ENCODE measurements around the gene SCAPER.

DNA sequence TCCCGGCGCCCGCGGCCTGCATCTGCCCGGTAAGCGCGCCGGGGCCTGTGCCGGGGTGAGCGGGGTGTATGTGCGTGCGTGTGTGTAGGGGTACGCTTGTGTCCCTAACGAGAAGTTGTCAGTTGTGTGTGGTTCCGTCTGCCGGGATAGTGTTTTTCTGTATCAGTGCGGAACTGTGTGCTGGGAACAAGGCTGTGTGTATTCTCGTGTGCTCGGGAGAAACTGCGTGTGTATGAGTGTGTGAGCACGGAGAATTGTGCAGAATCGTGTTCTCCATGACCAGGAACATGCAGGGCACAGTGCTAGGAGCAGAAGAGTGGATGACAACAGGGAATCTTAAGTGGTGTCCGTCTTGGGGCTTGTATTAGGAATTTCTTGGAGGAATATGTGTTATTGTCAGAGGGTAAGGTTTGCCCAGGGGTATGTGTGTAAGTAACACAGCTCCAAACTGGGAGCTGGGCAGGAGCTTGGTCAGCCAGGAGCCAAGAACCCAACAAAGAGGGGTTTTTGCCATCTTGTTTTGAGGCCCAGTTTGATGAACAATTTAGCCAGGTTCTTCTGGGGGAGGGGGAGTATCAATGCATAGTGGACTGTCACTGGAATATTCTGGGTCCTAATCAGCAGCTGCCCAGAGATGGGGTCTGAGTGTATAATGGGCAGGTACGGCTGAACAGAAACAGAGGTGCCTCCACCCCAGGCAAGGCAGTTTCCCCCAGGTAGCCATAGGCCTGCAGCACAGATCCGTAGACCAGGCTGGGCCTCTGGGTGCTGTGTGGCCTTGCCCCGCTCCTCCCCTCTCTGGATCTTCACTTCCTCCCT is 566.4 kb downstream of the SCAPER start:
- TF ChIP-seq, protein P1, sequence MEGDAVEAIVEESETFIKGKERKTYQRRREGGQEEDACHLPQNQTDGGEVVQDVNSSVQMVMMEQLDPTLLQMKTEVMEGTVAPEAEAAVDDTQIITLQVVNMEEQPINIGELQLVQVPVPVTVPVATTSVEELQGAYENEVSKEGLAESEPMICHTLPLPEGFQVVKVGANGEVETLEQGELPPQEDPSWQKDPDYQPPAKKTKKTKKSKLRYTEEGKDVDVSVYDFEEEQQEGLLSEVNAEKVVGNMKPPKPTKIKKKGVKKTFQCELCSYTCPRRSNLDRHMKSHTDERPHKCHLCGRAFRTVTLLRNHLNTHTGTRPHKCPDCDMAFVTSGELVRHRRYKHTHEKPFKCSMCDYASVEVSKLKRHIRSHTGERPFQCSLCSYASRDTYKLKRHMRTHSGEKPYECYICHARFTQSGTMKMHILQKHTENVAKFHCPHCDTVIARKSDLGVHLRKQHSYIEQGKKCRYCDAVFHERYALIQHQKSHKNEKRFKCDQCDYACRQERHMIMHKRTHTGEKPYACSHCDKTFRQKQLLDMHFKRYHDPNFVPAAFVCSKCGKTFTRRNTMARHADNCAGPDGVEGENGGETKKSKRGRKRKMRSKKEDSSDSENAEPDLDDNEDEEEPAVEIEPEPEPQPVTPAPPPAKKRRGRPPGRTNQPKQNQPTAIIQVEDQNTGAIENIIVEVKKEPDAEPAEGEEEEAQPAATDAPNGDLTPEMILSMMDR (tag by site-specific recombination; IDR thresholded peaks at IDR 0.05) = no peak
- TF ChIP-seq ZNF274 (IDR thresholded peaks at IDR 0.05; ENCODE audit: low read length) (no peak), ZNF274 (tag by site-specific recombination; IDR thresholded peaks at IDR 0.05; ENCODE audit: borderline replicate concordance) (no peak), ZNF785 (tag by site-specific recombination; IDR thresholded peaks at IDR 0.05) (no peak), ZNF341 (tag by site-specific recombination; IDR thresholded peaks at IDR 0.05; ENCODE audit: low read depth) (no peak), YY1 (tag by site-specific recombination; IDR thresholded peaks at IDR 0.05) (no peak), ZNF169 (tag by site-specific recombination; IDR thresholded peaks at IDR 0.05) (no peak), KLF1 (tag by site-specific recombination; IDR thresholded peaks at IDR 0.05) (no peak), GLIS1 (tag by site-specific recombination; IDR thresholded peaks at IDR 0.05) (no peak)
- TF ChIP-seq, protein P2, sequence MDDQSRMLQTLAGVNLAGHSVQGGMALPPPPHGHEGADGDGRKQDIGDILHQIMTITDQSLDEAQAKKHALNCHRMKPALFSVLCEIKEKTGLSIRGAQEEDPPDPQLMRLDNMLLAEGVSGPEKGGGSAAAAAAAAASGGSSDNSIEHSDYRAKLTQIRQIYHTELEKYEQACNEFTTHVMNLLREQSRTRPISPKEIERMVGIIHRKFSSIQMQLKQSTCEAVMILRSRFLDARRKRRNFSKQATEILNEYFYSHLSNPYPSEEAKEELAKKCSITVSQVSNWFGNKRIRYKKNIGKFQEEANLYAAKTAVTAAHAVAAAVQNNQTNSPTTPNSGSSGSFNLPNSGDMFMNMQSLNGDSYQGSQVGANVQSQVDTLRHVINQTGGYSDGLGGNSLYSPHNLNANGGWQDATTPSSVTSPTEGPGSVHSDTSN (CRISPR knock-in tag; IDR thresholded peaks at IDR 0.05) = no peak
- TF ChIP-seq, protein P3, sequence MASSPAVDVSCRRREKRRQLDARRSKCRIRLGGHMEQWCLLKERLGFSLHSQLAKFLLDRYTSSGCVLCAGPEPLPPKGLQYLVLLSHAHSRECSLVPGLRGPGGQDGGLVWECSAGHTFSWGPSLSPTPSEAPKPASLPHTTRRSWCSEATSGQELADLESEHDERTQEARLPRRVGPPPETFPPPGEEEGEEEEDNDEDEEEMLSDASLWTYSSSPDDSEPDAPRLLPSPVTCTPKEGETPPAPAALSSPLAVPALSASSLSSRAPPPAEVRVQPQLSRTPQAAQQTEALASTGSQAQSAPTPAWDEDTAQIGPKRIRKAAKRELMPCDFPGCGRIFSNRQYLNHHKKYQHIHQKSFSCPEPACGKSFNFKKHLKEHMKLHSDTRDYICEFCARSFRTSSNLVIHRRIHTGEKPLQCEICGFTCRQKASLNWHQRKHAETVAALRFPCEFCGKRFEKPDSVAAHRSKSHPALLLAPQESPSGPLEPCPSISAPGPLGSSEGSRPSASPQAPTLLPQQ (tag by site-specific recombination; IDR thresholded peaks at IDR 0.05) = no peak
- TF ChIP-seq, protein P4, sequence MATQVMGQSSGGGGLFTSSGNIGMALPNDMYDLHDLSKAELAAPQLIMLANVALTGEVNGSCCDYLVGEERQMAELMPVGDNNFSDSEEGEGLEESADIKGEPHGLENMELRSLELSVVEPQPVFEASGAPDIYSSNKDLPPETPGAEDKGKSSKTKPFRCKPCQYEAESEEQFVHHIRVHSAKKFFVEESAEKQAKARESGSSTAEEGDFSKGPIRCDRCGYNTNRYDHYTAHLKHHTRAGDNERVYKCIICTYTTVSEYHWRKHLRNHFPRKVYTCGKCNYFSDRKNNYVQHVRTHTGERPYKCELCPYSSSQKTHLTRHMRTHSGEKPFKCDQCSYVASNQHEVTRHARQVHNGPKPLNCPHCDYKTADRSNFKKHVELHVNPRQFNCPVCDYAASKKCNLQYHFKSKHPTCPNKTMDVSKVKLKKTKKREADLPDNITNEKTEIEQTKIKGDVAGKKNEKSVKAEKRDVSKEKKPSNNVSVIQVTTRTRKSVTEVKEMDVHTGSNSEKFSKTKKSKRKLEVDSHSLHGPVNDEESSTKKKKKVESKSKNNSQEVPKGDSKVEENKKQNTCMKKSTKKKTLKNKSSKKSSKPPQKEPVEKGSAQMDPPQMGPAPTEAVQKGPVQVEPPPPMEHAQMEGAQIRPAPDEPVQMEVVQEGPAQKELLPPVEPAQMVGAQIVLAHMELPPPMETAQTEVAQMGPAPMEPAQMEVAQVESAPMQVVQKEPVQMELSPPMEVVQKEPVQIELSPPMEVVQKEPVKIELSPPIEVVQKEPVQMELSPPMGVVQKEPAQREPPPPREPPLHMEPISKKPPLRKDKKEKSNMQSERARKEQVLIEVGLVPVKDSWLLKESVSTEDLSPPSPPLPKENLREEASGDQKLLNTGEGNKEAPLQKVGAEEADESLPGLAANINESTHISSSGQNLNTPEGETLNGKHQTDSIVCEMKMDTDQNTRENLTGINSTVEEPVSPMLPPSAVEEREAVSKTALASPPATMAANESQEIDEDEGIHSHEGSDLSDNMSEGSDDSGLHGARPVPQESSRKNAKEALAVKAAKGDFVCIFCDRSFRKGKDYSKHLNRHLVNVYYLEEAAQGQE (tag by site-specific recombination; IDR thresholded peaks at IDR 0.05) = no peak

All from HEK293 (cell line).